Right lobe of liver (tissue), 6 donors: ENCODE data around the gene KREMEN1. TPM values are rescaled to one million over a fixed set of nuclear protein-coding genes. Genes with fewer than 3 reads are reported as not detected.
A peak's percentile ranks its signal among the peaks of the same experiment; 100 is the strongest.

Experiments
- ATAC-seq, 4 donors: fragments of 200-7000 bp; cut with Tn5 transposase; one replicate each; pipeline ENCODE4 v1.9.1; 2020; ENCODE audit warnings: mild to moderate bottlenecking in 4 of 4, moderate library complexity in 4 of 4
- DNase-seq, 3 donors: peaks; one replicate each; pipeline ENCODE4 v3.0.0-alpha.2; 2020
- H3K27ac ChIP-seq, 3 donors: fragments of 200-600 bp; one replicate each; pipeline ENCODE4 v1.8.0; 2022
- H3K27me3 ChIP-seq, 2 donors: fragments of 200-600 bp; one replicate each; pipeline ENCODE4 v1.8.0; 2022
- H3K36me3 ChIP-seq, 4 donors: fragments of 200-600 bp; sonication (generic) in 1 of 4; one replicate each; pipeline versions ENCODE4 v1.5.1 to v1.8.0; 2017 to 2022; ENCODE audit warnings: control low read depth in 1 of 4
- H3K4me1 ChIP-seq, 4 donors: fragments of 200-600 bp; sonication (generic) in 1 of 4; one replicate each; pipeline versions ENCODE4 v1.5.1 to v1.8.0; 2017 to 2022; ENCODE audit warnings: control low read depth in 1 of 4
- H3K4me3 ChIP-seq, 3 donors: fragments of 200-600 bp; one replicate each; pipeline ENCODE4 v1.8.0; 2022
- H3K9me3 ChIP-seq, 4 donors: fragments of 200-600 bp; sonication (generic) in 1 of 4; one replicate each; pipeline versions ENCODE4 v1.5.1 to v1.8.0; 2017 to 2022; ENCODE audit warnings: control low read depth in 1 of 4
- POLR2A ChIP-seq: fragments of 450-650 bp; IDR thresholded peaks from one replicate; pipeline ENCODE4 v1.6.1; 2017; ENCODE audit warnings: antibody characterized with exemption, mild to moderate bottlenecking
- WGBS: methylation state at CpG from one replicate; pipeline ENCODE4 v1.1.6; 2018; ENCODE audit warnings: low coverage, low lambda C conversion rate; ENCODE audit not compliant: insufficient coverage; ENCODE audit errors: missing lambda C conversion rate; 5-methylcytosine and 5-hydroxymethylcytosine counted together
- intact Hi-C, 2 donors: fragments of 100-400 bp; cut with DNase I; formaldehyde crosslinking; loops; one replicate each; pipeline versions ENCODE4 v1.11.2 to v1.14.1; 2022
- total RNA-seq, 6 experiments: library from RNA; depleted of rRNA in 2 of 6; stranded (reverse); fragments of >200 nt in 2 of 6; fragmentation: NEBNext Ultra II Directional in 3 of 6; extraction: Animal tissue kit (Norgen Biotek cat#: 25700) in 3 of 6; gene quantifications; one replicate each; pipeline versions ENCODE4 v1.1.0 to v1.2.4, GENCODE V29; 2016 to 2023
- TF ChIP-seq, protein P1 (sequence below), 4 donors: fragments of 200-600 bp in 3 of 4; fragments of 450-650 bp in 1 of 4; IDR thresholded peaks; one replicate each; pipeline versions ENCODE4 v1.5.1 to v1.8.0; 2016 to 2022; ENCODE audit warnings: antibody characterized with exemption in 4 of 4, mild to moderate bottlenecking in 2 of 4
- donor health status: DM: no; HTN: yes; CAD: no.
- donor health status: DM: no; HTN: no; CAD: no.
- donor health status: DM: no; HTN: no; CAD: no.
- donor health status: DM: no; HTN: yes; CAD: no.
- donor health status: DM: no; HTN: yes; CAD: no.

The KREMEN1 gene
- total RNA-seq, 6 experiments from 2014 or later = 1.7 to 6.7 (median 3.0) TPM

DNA sequence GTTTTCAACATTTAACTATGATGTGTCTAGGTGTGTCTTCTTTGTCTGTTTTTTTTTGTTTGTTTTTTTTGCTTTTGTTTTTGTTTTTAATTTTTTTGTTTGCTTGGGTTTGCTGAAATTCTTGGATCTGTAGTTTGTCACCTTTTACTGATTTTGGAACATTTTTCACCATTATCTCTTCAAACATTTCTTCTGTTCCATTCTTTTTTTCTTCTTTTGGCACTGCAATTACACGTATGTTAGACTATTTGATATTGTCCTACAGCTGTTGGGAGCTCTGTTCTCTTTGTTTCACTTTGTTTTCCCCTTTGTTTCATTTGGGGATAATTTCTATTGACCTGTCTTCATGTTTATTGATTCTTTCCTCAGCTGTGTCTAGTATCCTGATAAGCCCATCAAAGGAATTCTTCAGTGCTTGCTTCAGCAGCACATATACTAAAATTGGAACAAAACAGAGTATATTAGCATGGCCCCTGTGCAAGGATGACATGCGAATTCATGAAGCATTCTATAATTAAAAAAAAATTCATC is 60.8 kb downstream of the KREMEN1 start:
- Histone ChIP-seq H3K27ac (no peak overlapping the region), H3K4me3 (no peak overlapping the region), H3K36me3 (no peaks in the 10 kb centered on the region), H3K9me3 (no peaks in the 10 kb centered on the region), H3K4me1 (peaks cover 0 to 16% (median 7%) of the 10 kb centered on the region in 4 donors), H3K27me3 (no peaks in the 10 kb centered on the region)
- ATAC-seq = no peak
- TF ChIP-seq, protein P1, sequence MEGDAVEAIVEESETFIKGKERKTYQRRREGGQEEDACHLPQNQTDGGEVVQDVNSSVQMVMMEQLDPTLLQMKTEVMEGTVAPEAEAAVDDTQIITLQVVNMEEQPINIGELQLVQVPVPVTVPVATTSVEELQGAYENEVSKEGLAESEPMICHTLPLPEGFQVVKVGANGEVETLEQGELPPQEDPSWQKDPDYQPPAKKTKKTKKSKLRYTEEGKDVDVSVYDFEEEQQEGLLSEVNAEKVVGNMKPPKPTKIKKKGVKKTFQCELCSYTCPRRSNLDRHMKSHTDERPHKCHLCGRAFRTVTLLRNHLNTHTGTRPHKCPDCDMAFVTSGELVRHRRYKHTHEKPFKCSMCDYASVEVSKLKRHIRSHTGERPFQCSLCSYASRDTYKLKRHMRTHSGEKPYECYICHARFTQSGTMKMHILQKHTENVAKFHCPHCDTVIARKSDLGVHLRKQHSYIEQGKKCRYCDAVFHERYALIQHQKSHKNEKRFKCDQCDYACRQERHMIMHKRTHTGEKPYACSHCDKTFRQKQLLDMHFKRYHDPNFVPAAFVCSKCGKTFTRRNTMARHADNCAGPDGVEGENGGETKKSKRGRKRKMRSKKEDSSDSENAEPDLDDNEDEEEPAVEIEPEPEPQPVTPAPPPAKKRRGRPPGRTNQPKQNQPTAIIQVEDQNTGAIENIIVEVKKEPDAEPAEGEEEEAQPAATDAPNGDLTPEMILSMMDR (IDR thresholded peaks at IDR 0.05) = no peak
- TF ChIP-seq POLR2A = no peak
- intact Hi-C loops = no loop called here
- no peak for DNase-seq
- WGBS = 97% methylated on average over 2 of the region's 2 CpGs

DNA sequence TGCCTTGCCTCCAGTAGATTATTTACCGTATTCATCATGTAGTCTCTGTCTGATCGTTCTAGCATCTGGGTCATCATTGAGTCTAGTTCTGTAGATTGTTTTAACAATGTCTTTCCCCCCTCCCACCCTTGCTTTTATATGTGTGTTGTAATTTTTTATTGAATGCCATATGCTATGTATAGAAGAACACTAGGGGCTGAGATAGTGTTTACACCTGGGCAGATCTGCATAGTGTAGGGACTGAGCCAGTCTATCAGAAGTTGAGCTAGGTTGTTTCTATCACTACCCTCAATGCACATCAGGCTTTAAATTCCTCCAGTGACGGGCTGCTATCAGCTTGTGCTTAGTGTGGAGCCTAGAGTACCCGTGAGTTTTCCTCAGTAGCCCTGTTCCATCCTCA is 61.6 kb downstream of the KREMEN1 start:
- no peak overlapping the region for H3K27ac ChIP-seq
- DNase-seq = no peak
- no peaks in the 10 kb centered on the region for H3K36me3 ChIP-seq
- H3K9me3 ChIP-seq = no peaks in the 10 kb centered on the region
- intact Hi-C loops = no loop called here
- WGBS = 90% methylated on average over 3 of the region's 4 CpGs
- no peak overlapping the region for H3K4me3 ChIP-seq
- no peak for ATAC-seq
- H3K27me3 ChIP-seq = no peaks in the 10 kb centered on the region
- TF ChIP-seq POLR2A = no peak
- TF ChIP-seq, protein P1 (IDR thresholded peaks at IDR 0.05) = no peak
- peaks cover 0 to 8% (median 4%) of the 10 kb centered on the region in 4 donors for H3K4me1 ChIP-seq

DNA sequence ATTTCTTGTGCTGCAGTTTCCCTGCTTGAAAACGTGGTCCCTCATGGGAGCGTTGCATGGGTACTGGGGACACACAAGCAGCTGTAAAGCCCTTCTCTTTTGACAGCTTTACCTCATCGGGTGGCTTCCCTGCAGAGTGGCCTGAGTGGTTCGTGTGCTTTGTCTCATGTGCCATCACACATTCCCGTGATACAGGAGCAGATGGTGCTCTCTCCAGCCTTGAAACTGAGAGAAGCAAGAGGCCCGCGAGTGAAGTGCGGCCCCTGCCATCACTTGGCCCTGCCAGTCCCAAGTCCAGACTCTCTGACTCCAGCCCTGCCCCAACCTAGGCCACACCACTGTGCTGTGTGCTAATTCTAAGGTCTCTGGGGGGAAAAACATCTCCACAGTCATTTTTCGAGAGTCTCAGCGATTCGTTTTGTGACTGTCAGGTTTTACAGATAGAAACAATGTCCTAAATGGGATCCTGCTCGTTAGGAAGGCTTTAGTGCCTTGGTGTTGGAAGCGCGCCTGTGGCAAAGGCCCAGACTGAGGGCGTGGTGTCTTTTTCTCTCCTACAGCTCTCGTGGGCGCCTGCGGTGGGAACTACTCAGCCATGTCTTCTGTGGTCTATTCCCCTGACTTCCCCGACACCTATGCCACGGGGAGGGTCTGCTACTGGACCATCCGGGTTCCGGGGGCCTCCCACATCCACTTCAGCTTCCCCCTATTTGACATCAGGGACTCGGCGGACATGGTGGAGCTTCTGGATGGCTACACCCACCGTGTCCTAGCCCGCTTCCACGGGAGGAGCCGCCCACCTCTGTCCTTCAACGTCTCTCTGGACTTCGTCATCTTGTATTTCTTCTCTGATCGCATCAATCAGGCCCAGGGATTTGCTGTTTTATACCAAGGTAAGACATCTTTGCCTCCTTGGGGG is 64.2 kb downstream of the KREMEN1 start:
- no peak for DNase-seq
- Histone ChIP-seq H3K9me3 (no peaks in the 10 kb centered on the region), H3K27ac (no peak overlapping the region), H3K27me3 (no peaks in the 10 kb centered on the region), H3K4me1 (peaks cover 0 to 10% (median 0%) of the 10 kb centered on the region in 4 donors), H3K36me3 (no peaks in the 10 kb centered on the region), H3K4me3 (no peak overlapping the region)
- intact Hi-C loops = no loop called here
- TF ChIP-seq POLR2A = no peak
- TF ChIP-seq, protein P1 (IDR thresholded peaks at IDR 0.05) = no peak
- ATAC-seq = peak in 1 of 4 donors; percentile 14
- 85% methylated on average over 11 of the region's 31 CpGs for WGBS

DNA sequence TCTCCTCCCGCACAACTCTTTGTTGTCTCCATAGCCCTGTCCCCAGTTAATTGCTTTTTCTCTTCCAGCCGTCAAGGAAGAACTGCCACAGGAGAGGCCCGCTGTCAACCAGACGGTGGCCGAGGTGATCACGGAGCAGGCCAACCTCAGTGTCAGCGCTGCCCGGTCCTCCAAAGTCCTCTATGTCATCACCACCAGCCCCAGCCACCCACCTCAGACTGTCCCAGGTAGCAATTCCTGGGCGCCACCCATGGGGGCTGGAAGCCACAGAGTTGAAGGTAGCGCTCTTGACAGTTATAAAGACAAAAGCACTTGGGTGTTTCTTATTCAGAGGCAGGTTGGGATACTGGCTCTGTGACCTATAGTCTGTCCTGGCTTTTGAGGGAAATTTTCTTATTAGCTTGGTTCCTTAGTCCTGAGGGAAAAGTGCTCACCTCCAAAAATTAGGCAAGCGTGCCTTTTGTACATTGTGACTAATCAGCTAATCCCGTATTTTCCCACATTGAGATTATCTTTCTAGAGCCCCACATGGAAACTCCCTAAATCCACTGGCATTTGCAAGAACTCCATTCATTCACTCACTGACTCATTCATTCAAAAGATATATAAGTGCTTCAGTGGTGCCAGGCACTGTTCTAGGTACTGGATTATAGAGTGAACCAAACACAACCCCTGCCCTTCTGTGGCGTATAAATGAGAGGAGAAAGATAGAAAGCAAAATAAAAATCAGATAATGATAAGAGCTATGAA is 65.9 kb downstream of the KREMEN1 start:
- peaks cover 0 to 10% (median 0%) of the 10 kb centered on the region in 4 donors for H3K4me1 ChIP-seq
- intact Hi-C loops = no loop called here
- DNase-seq (no peak), ATAC-seq (no peak)
- no peaks in the 10 kb centered on the region for H3K27me3 ChIP-seq
- TF ChIP-seq, protein P1 (IDR thresholded peaks at IDR 0.05) = no peak
- no peak for TF ChIP-seq POLR2A
- no peak overlapping the region for H3K4me3 ChIP-seq
- no peaks in the 10 kb centered on the region for H3K9me3 ChIP-seq
- no peaks in the 10 kb centered on the region for H3K36me3 ChIP-seq
- WGBS = 93% methylated on average over 4 of the region's 13 CpGs
- no peak overlapping the region for H3K27ac ChIP-seq
